Neural cell (in vitro differentiated cells): ENCODE results near the gene IGBP1.

Experiments
- CTCF ChIP-seq: fragments of 450-650 bp; IDR thresholded peaks from 2 replicates; pipeline ENCODE4 v1.5.1; 2014; ENCODE audit warnings: antibody characterized with exemption, mild to moderate bottlenecking, moderate library complexity; ENCODE audit not compliant: poor library complexity, severe bottlenecking
- EP300 ChIP-seq: fragments of 450-650 bp; conservative IDR thresholded peaks from 2 replicates; pipeline ENCODE4 v1.6.1; 2014; ENCODE audit warnings: antibody characterized with exemption, mild to moderate bottlenecking, moderate library complexity; ENCODE audit not compliant: poor library complexity, severe bottlenecking
- EZH2 ChIP-seq: fragments of 200-600, 300-800 bp; shearing (Covaris generic), sonication (generic); IDR thresholded peaks from 2 replicates; pipeline ENCODE4 v1.6.1; 2014; ENCODE audit warnings: antibody characterized with exemption, low read length, borderline replicate concordance, mild to moderate bottlenecking; ENCODE audit not compliant: insufficient read depth, poor library complexity, severe bottlenecking
- POLR2AphosphoS5 ChIP-seq: IDR thresholded peaks from 2 replicates; pipeline ENCODE4 v1.6.1; 2012
- RAD21 ChIP-seq: fragments of 450-650 bp; conservative IDR thresholded peaks from 2 replicates; pipeline ENCODE4 v1.6.1; 2014; ENCODE audit warnings: antibody characterized with exemption, mild to moderate bottlenecking, moderate library complexity
- REST ChIP-seq: IDR thresholded peaks from 2 replicates; pipeline ENCODE4 v1.6.1; 2012; ENCODE audit warnings: borderline replicate concordance
- SMC3 ChIP-seq: fragments of 450-650 bp; conservative IDR thresholded peaks from 2 replicates; pipeline ENCODE4 v1.6.1; 2014; ENCODE audit warnings: antibody characterized with exemption, mild to moderate bottlenecking, moderate library complexity; ENCODE audit not compliant: poor library complexity
- TAF1 ChIP-seq: IDR thresholded peaks from 2 replicates; pipeline ENCODE4 v1.6.1; 2012; ENCODE audit warnings: low read depth

DNA sequence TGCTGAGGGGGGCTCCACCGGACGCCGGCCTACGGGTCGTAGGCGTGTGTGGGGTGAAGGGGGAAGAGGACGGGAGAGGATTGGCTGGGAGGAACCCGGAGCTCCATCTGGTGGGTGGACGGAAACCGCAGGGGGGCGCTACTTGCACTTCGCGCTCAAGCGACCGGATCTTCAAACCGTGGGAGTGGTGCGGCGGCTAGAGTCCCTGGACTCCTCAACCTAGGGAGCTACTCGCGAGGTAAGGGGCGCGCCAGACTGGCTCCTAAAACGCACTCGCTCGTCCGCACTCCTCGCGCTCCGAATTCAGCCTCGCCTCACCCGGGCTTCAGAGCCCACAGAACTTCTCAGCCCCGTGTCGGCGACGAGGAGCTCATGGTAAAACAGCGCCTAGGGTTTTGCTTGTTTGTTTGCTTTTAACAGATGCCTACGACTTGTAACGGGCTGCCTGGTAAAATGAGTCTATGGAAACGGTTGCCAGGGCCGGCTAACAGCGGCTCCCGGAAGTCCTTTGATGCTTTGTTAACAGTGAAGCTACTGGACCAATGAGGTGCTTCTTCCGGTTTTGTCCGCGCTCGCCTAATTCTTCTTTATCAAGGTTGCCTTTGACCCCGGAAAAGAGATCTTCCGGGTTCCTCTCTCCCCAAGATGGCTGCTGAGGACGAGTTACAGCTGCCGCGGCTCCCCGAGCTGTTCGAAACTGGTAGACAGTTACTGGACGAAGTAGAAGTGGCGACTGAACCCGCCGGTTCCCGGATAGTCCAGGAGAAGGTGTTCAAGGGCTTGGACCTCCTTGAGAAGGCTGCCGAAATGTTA, at the start of gene IGBP1:
- TF ChIP-seq CTCF (peak; percentile 85), EP300 (no peak), EZH2 (no peak), POLR2AphosphoS5 (peak; percentile 82), RAD21 (peak; percentile 60), REST (peak; percentile 48), TAF1 (peak; percentile 63), SMC3 (peak; percentile 72)
